ENCODE data around the gene SPHK1.

SPHK1 gene

DNA sequence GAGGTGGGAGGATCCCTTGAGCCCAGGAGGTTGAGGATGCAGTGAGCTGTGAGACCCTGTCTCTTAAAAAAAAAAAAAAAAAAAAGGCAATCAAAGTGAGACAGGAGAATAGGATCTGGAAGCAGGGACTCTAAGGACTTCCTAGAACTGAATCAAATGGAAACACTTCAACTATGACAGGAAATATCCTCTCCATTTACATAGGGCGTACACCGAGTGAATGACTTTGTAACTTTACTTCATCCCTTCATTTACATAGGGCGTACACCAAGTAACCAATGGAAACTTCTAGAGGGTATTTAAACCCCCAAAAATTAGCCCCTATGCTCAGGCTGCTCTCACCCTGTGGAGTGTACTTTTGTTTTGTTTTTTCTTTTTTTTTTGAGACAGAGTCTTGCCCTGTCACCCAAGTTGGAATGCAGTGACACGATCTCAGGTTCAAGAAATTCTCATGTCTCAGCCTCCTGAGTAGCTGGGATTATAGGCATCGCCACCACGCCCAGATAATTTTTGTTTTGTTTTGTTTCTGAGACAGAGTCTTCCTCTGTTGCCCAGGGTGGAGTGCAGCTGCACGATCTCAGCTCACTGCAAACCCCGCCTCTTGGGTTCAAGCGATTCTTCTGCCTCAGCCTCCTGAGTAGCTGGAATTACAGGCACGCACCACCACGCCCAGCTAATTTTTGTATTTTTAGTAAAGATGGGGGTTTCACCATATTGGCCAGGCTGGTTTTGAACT is 21.1 kb upstream of the SPHK1 start:
- DNase-seq: no peak

GRCh38 chr17:76365256-76365903 is 19.0 kb upstream of the SPHK1 start:
- DNase-seq: no peak

DNA sequence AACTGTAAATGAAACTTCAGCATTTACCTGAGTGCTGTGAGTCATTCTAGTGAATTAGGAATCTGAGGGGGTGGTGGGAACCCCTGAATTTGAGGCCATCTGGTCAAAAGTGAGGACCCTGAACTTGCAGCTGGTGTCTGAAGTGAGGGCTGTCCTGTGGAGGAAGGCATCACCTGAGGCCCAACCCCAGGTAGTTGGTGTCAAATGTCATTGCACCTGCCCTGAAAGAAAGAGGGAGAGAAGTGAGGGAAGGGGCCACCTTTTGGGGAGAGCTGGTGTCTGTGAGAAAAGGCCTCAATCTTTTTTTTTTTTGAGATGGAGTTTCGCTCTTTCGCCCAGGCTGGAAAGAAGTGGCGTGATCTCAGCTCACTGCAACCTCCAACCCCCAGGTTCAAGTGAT is 18.2 kb upstream of the SPHK1 start:
- no peak for DNase-seq

DNA sequence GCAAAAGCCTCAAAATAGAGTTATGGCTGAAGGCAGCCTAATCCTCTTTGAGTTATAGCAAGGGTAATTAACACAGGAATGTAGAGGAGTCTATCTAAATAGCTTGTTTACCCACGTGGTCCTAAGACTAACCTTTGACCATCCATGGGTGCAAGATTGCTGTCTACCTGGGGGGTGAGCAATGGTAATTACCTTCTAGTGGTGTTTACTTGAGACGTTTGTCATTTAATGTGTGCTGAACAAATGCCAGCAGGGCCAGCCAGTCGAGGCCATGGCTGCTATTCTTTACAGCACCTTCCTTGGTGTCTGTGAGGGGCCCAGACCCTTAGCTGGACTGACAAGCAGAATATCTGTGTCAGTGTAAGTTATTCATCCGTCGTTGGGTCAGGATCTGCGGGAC is 16.8 kb upstream of the SPHK1 start:
- no peak for DNase-seq

DNA sequence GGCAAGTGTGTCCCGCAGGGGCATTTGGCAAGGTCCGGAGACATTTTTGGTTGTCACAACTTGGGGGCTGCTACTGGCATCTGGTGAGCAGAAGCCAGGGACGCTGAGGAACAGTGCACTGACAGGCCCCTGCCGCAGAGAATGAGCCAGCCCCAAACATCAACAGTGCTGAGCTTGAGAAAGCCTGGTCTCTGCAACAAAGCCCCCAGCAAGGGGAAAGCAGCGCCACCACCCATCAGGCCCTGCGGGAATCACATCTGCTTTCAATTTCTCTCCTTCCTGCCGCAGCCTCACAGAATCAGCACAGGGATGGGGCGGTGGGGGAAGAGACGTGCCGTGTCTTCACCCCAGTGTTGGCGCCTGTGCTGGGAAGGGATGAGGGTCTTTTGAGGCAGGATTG is 15.9 kb upstream of the SPHK1 start:
- DNase-seq: no peak

- DNase-seq: no peak
Observed at GRCh38 chr17:76369379-76369778, 15.0 kb upstream of the SPHK1 start.

DNA sequence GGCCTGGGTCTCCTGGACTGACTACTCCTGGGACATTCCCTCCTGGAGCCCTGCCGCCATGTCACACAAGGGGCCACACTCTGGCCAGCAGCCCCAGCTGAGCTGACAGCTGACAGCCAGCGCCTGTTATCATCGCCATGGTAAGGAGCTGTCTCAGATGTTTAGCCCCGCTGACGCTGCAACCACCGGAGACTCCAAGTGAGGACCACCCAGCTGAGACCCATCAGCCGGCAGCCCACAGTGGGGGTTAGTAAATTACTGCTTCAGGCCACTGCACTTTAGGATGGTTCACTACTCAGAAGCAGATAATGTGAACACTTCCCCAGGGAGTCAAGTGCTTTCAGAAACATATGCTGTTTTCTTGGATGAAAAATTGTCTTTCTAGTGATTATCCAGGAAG is 14.6 kb upstream of the SPHK1 start:
- no peak for DNase-seq

- peak in 33 of 56 donors; percentile 7 to 79 (median 41) for DNase-seq
Observed at GRCh38 chr17:76370261-76370993, 14.0 kb upstream of the SPHK1 start.

- no peak for DNase-seq
Observed at GRCh38 chr17:76371656-76372628, 12.5 kb upstream of the SPHK1 start.

GRCh38 chr17:76376318-76377133 is 7.9 kb upstream of the SPHK1 start:
- no peak for DNase-seq

- DNase-seq: no peak
Observed at GRCh38 chr17:76378548-76379274, 5.7 kb upstream of the SPHK1 start.

GRCh38 chr17:76379275-76379641 is 5.2 kb upstream of the SPHK1 start:
- no peak for DNase-seq

DNA sequence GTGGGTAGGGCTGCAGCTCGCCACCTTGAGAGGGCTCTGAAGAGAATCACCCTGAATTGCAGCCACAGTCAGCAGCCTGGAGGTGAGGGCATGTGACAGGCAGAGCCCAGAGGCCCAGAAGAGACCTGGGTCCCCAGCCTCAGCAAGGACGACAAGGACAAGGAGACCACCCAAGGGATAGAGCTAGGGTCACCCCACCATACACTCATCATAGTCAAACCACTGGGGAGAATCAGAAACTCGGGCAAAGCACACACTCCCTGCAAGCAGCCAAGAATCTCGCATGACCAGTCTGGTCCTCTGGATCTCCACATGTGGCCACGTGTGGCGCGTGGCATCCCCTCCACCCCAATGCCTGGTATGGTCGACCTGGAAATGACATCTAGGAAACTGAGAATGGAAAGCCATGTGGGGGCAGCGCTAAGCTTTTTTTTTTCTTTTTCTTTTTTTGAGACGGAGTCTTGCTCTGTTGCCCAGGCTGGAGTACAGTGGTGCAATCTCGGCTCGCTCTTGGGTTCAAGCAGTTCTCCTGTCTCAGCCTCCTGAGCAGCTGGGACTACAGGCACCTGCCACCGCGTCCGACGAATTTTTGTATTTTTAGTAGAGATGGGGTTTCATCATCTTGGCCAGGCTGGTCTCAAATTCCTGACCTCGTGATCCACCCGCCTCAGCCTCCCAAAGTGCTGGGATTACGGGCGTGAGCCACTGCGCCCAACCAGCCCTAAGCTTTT is 4.6 kb upstream of the SPHK1 start:
- no peak for DNase-seq

GRCh38 chr17:76381633-76382350 is 2.6 kb upstream of the SPHK1 start:
- DNase-seq: peak in 3 of 56 donors; percentile 10 to 39 (median 30)

DNA sequence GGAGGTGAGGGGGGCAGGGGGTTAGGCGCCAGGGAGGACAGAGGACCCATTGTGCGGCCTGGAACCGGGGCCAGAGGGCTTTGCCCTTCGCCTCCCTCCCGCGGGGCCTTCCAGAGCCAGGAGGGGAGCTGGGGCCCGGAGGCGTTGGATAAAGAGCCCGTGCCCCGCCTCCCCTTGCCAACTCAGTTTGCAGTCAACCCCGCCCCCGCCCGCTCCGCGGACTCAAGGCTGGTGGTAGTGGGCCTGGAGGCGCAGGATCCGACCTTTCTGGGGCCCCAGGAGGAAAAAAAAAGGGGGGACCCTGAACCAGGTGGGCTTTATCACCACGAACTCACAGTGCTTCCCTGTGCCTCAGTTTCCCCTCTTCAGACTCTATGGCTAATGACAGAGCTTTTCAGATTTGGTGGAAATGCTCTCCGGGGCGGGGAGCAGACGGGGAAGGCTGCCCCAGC is 2.0 kb upstream of the SPHK1 start:
- peak in 3 of 56 donors; percentile 11 to 35 (median 18) for DNase-seq

DNA sequence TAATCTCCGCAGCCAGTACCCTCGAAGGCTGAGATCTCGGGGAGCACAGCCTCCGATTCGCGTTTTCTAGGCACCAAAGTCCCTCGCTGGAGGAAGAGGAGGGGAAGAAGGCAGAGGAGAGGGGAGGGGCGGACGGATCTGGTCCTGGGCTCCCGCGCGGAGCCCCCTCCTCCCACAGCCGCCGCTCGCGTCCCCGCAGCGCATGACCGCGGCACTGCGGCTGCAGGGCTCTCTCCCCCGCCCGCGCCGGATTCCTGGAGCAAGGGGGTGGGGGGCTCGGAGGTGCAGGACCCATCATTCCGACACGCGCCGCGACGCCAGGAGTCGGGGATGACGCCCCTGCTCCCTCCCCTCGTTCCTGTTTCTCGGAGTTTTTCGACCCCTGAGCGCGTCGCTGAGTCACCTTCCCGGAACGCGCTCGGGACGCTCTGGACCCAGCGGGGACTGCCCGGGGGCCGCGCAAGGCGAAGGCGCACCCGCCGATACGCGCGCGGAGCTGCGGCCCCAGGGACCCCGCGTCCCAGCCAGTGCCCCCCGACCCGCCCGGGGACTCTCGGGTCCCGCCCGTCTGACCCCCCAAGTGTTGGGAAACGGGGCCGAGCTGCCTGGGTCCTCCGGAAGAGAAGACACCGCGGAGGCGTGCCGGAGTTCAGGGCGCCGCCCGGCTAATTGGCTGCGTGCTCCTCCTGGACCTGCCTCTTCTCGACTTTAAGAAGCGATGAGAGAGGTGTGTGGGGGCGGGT is 1.4 kb upstream of the SPHK1 start:
- DNase-seq: peak in 2 of 56 donors; percentile 23 to 56

DNA sequence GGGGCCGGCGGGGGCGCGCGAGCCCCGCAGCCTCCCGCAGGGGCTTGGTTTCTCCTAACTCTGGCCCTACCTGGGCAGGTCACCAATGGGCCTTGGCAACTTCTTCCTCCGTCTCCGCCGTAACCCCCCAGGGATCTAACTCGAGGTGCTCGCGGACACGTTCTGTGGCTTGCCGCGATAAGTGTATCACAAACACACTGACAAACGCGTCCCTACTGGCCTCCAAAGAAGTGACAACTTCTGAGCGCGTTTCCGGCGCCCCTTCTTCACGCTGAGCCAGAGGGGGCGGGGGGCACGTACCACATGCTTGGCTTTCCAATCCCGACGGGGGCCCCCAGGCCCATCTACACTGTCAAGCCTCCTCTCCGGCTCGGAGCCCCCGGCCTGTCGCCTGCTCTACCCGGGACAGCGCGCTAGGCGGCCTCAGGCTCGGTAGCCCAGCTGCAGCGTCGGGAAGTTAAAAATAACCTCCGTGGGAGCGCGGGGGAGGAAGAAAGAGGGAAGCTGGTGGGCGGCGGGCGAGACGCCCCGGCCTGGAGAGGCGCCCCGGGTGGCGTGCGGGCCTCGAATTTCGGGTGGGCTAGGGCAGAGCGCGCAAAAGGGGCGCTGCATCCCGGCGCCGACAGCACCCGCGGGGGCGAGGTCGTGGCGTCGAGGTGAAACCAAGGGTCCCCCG is 725 bp upstream of the SPHK1 start:
- peak in 3 of 56 donors; percentile 14 to 51 (median 15) for DNase-seq

All from nucleus accumbens (tissue), 56 donors.